ENCODE results near the gene LAPTM5.

LAPTM5 gene

GRCh38 chr1:30740251-30741238 is 17.0 kb downstream of the LAPTM5 start:
- H3F3A ChIP-seq (ENCODE audit: insufficient read depth, low read length): peaks cover 30% of the 10 kb centered on the region
- no peaks in the 10 kb centered on the region for H3K9me2 ChIP-seq (replicated peaks; ENCODE audit: insufficient read depth, low read length)
- peaks cover 41% of the 10 kb centered on the region for H3K4me1 ChIP-seq (ENCODE audit: low read length)
- H3K9ac ChIP-seq (ENCODE audit: low read length): no peak overlapping the region
- DNase-seq: no peak
- H3K79me2 ChIP-seq (ENCODE audit: low read length): peaks cover 84% of the 10 kb centered on the region
- H3K27ac ChIP-seq (ENCODE audit: low read length): no peak overlapping the region
- no peaks in the 10 kb centered on the region for H4K20me1 ChIP-seq (ENCODE audit: insufficient read depth, low read length)
- H3K27me3 ChIP-seq (replicated peaks; ENCODE audit: insufficient read depth, low read length): no peaks in the 10 kb centered on the region
- H3K36me3 ChIP-seq (replicated peaks; ENCODE audit: insufficient read depth, low read length): peaks cover 38% of the 10 kb centered on the region
- TF ChIP-seq EZH2 (optimal IDR thresholded peaks at IDR 0.05; ENCODE audit: low read depth, low read length): no peak
- no peak for TF ChIP-seq EZH2phosphoT487 (IDR thresholded peaks at IDR 0.05; ENCODE audit: low read length)
- TF ChIP-seq, protein P1, sequence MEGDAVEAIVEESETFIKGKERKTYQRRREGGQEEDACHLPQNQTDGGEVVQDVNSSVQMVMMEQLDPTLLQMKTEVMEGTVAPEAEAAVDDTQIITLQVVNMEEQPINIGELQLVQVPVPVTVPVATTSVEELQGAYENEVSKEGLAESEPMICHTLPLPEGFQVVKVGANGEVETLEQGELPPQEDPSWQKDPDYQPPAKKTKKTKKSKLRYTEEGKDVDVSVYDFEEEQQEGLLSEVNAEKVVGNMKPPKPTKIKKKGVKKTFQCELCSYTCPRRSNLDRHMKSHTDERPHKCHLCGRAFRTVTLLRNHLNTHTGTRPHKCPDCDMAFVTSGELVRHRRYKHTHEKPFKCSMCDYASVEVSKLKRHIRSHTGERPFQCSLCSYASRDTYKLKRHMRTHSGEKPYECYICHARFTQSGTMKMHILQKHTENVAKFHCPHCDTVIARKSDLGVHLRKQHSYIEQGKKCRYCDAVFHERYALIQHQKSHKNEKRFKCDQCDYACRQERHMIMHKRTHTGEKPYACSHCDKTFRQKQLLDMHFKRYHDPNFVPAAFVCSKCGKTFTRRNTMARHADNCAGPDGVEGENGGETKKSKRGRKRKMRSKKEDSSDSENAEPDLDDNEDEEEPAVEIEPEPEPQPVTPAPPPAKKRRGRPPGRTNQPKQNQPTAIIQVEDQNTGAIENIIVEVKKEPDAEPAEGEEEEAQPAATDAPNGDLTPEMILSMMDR (IDR thresholded peaks at IDR 0.05; ENCODE audit: low read length): no peak
- H3K9me3 ChIP-seq (replicated peaks; ENCODE audit: insufficient read depth, low read length): no peaks in the 10 kb centered on the region
- no peak overlapping the region for H2AFZ ChIP-seq (ENCODE audit: low read length)
- no peak overlapping the region for H3K4me3 ChIP-seq (ENCODE audit: low read length)
- H3K4me2 ChIP-seq (ENCODE audit: low read depth, low read length): no peak overlapping the region

- Histone ChIP-seq H3K4me2 (ENCODE audit: low read depth, low read length) (no peak overlapping the region), H2AFZ (ENCODE audit: low read length) (no peak overlapping the region), H4K20me1 (ENCODE audit: insufficient read depth, low read length) (no peaks in the 10 kb centered on the region), H3K79me2 (ENCODE audit: low read length) (peaks cover 78% of the 10 kb centered on the region), H3K27me3 (replicated peaks; ENCODE audit: insufficient read depth, low read length) (no peaks in the 10 kb centered on the region), H3K9me3 (replicated peaks; ENCODE audit: insufficient read depth, low read length) (no peaks in the 10 kb centered on the region), H3K27ac (ENCODE audit: low read length) (no peak overlapping the region), H3F3A (ENCODE audit: insufficient read depth, low read length) (peaks cover 29% of the 10 kb centered on the region), H3K36me3 (replicated peaks; ENCODE audit: insufficient read depth, low read length) (peaks cover 46% of the 10 kb centered on the region), H3K9ac (ENCODE audit: low read length) (no peak overlapping the region), H3K9me2 (replicated peaks; ENCODE audit: insufficient read depth, low read length) (no peaks in the 10 kb centered on the region), H3K4me3 (ENCODE audit: low read length) (no peak overlapping the region), H3K4me1 (ENCODE audit: low read length) (peaks cover 31% of the 10 kb centered on the region)
- TF ChIP-seq EZH2 (optimal IDR thresholded peaks at IDR 0.05; ENCODE audit: low read depth, low read length) (no peak), EZH2phosphoT487 (IDR thresholded peaks at IDR 0.05; ENCODE audit: low read length) (no peak)
- TF ChIP-seq, protein P1 (IDR thresholded peaks at IDR 0.05; ENCODE audit: low read length): no peak
- DNase-seq: no peak
These were observed 18.0 kb downstream of the LAPTM5 start for GRCh38 chr1:30739601-30740000.

- peaks cover 78% of the 10 kb centered on the region for H3K79me2 ChIP-seq (ENCODE audit: low read length)
- peaks cover 53% of the 10 kb centered on the region for H3K36me3 ChIP-seq (replicated peaks; ENCODE audit: insufficient read depth, low read length)
- H3K4me3 ChIP-seq (ENCODE audit: low read length): no peak overlapping the region
- H3K9me2 ChIP-seq (replicated peaks; ENCODE audit: insufficient read depth, low read length): no peaks in the 10 kb centered on the region
- H2AFZ ChIP-seq (ENCODE audit: low read length): no peak overlapping the region
- H4K20me1 ChIP-seq (ENCODE audit: insufficient read depth, low read length): no peaks in the 10 kb centered on the region
- H3K9ac ChIP-seq (ENCODE audit: low read length): no peak overlapping the region
- H3K27ac ChIP-seq (ENCODE audit: low read length): no peak overlapping the region
- no peak overlapping the region for H3K4me2 ChIP-seq (ENCODE audit: low read depth, low read length)
- H3K27me3 ChIP-seq (replicated peaks; ENCODE audit: insufficient read depth, low read length): no peaks in the 10 kb centered on the region
- TF ChIP-seq, protein P1 (IDR thresholded peaks at IDR 0.05; ENCODE audit: low read length): no peak
- no peak for TF ChIP-seq EZH2 (optimal IDR thresholded peaks at IDR 0.05; ENCODE audit: low read depth, low read length)
- no peak for TF ChIP-seq EZH2phosphoT487 (IDR thresholded peaks at IDR 0.05; ENCODE audit: low read length)
- H3K4me1 ChIP-seq (ENCODE audit: low read length): peaks cover 25% of the 10 kb centered on the region
- no peak for DNase-seq
- no peaks in the 10 kb centered on the region for H3K9me3 ChIP-seq (replicated peaks; ENCODE audit: insufficient read depth, low read length)
- peaks cover 29% of the 10 kb centered on the region for H3F3A ChIP-seq (ENCODE audit: insufficient read depth, low read length)
These were observed 18.6 kb downstream of the LAPTM5 start for GRCh38 chr1:30738715-30739559.

Data from MM.1S (cell line).